Motor neuron (in vitro differentiated cells): ENCODE data around the gene PIGR. TPM values are rescaled to one million over a fixed set of nuclear protein-coding genes. Genes with fewer than 3 reads are reported as not detected.

Experiments used
- ATAC-seq, 8 experiments: fragments of 200-7000 bp; cut with Tn5 transposase; replicated peaks in 6 of 8; 2 replicates each; pipeline ENCODE4 v1.8.0; 2021; ENCODE audit warnings: mild to moderate bottlenecking in 8 of 8, moderate library complexity in 8 of 8
- H3K27ac ChIP-seq, 2 donors: fragments of 250-450 bp; sonication (Bioruptor Pico); 2 replicates each; pipeline ENCODE4 v1.9.0; 2021; ENCODE audit warnings: antibody characterized with exemption in 2 of 2, mild to moderate bottlenecking in 2 of 2, moderate library complexity in 1 of 2
- H3K4me1 ChIP-seq, 2 donors: fragments of 250-450 bp; sonication (Bioruptor Pico); replicated peaks in 1 of 2; 2 replicates each; pipeline ENCODE4 v1.6.1; 2021; ENCODE audit warnings: antibody characterized with exemption in 2 of 2, mild to moderate bottlenecking in 2 of 2, moderate library complexity in 1 of 2
- H3K4me3 ChIP-seq, 5 donors: fragments of 250-450 bp; sonication (Bioruptor Pico); 2 replicates each; pipeline ENCODE4 v1.9.0; 2021; ENCODE audit warnings: antibody characterized with exemption in 5 of 5, mild to moderate bottlenecking in 5 of 5, moderate library complexity in 4 of 5
- WGBS, 10 experiments: fragments of 450-650 bp; shearing (Covaris generic); methylation state at CpG; one replicate each; pipeline ENCODE4 v1.0.0; 2022; 5-methylcytosine and 5-hydroxymethylcytosine counted together
- in situ Hi-C, 9 experiments: fragments of 400-800 bp; cut with MboI; loops; one replicate each; pipeline ENCODE4 v1.15.0; 2021; ENCODE audit warnings: low sequenced_read_pairs in 9 of 9, low pct_unique_long_range_greater_than_20kb in 2 of 9; ENCODE audit not compliant: unreplicated experiment in 9 of 9
- total RNA-seq, 8 experiments: library from RNA; unstranded; fragments of 300-600 nt; gene quantifications; 2 replicates each; pipeline versions ENCODE4 v1.2.3 to v1.2.4, GENCODE V29; 2022

PIGR gene
- total RNA-seq, 8 experiments from 2014 or later: 0.04 to 0.47 (median 0.14) TPM; not detected in 4

DNA sequence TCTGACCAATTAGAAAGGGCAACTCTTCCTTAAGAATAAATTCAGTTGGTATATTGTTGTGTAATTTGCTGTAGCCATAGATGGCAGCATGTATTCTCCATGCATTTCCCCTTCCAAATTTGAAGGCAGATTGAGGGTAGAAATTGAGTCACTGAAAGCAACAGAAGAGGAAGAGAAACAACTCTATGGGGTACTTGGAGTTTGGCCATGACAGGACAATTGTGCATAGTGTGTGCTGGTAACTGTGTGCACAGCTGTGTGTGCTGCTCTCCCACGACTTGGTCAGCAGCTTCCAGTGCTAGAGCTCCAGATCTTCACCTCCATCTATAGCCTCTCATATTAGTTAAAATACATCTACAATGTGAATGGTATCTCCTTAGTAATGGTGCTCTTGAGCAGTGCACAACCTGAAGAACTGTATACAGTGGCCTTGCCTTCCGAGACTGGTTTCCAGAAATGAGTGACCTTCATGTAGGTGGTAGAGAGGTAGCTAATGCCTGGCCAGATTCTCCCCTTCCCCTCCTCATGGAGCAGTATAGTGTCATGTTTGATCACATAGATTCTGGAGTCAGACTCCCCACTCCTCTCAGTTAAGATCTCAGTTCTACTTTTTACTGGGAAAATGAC is 24.9 kb upstream of the PIGR start:
- ATAC-seq: no peak
- Histone ChIP-seq H3K4me1 (peaks cover 0 to 9% of the 10 kb centered on the region in 2 donors), H3K4me3 (no peak overlapping the region), H3K27ac (no peak overlapping the region)
- in situ Hi-C loops: no loop called here
- whole genome bisulfite sequencing, 10 experiments: 69 to 100% (median 79%) methylated on average over 1 to 2 of the region's 2 CpGs; no CpG with 5 or more reads in 6 of the 10 experiments

DNA sequence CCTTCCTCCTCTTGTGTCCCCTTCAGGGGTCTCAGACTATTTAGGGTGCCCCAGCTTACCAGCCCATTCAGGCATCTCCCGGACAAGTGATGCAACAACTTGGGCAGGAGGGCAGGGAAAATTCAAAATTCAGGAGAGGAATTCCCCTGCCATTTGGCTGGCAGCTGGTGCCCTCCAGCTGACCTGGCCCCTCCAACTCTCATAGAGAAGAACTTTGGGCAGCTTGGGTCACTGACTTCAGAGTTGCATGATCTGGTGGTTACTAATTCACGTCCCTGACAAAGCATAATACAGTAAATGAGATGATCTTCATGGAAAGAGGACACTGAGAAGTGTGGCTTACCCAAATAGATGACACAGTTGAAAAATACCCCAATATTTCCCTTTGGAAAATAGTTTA is 24.2 kb upstream of the PIGR start, which contains the start of gene FCAMR:
TSS of gene FCAMR (minus strand) at position 15 of the 400 bp plus-strand sequence. CDS start 335 bp downstream, outside the sequence.
- Histone ChIP-seq H3K4me3 (no peak within 1 kb of the TSS), H3K4me1 (peaks cover 0 to 9% of the 10 kb centered on the region in 2 donors), H3K27ac (no peak within 1 kb of the TSS)
- no peak for ATAC-seq
- in situ Hi-C loops: no loop called here
- WGBS, 10 experiments: 25 to 100% (median 76%) methylated on average over 1 to 2 of the region's 2 CpGs; no CpG with 5 or more reads in 5 of the 10 experiments

DNA sequence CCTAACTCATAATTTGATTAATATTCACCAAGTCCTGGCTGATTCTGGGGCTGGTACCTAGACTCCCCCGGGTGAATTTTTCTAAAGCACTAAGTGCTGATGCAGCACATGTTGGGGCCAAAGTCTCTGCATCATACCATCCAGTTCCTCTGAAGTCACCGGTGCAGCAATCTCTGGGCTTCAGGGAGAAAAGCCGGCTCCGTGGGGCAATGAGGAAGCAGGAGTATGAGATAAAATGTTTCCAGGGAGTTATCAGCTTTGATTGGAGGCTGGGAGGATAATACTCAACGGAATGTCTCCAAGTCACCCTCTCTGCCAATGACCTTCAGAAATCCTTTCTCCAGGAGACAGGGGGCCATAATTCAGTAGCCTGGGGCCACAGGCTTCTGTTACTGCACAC is 22.8 kb upstream of the PIGR start:
- no peak for ATAC-seq
- WGBS, 10 experiments: 37 to 94% (median 81%) methylated on average over 3 to 5 of the region's 5 CpGs; no CpG with 5 or more reads in 2 of the 10 experiments
- in situ Hi-C loops: no loop called here
- Histone ChIP-seq H3K4me3 (no peak overlapping the region), H3K4me1 (peaks cover 0 to 1% of the 10 kb centered on the region in 2 donors), H3K27ac (no peak overlapping the region)

DNA sequence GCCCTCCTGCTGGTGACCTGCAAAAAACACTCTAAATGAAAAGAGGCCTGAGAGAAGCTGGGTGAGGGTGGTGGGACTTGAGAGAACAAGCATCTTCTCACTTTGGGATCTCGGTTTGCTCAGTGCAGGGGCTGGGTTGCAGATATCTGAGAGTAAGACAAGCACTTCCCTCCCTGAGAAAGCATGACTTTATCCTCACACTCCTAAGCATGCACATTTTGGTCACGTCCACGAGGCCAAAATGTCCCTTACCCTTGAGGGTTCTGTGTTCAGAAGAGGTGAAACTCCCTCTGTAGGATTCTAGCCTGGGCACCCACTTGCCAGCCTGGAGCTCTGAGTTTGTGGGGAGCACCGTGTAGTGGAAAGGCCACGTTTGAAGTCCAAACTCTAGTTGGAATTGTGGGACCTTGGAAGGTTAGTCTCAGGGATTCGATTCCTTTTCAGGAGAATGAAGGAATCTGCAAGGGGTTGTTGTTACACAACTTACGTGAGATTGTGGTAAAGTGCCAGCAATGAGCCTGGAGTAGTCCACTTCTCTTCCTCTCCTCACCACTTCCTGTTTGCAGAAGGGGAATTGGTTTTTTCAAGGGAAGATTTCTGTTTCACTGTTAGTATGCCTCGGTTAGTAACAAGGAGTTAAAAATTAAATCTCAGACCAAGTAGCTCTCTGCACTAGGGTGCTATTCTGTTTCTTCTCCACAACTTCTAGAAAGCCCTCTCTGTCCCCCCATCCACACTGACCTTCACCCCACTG is 21.0 kb upstream of the PIGR start:
- 14 to 93% (median 80%) methylated on average over 1 to 8 of the region's 8 CpGs; no CpG with 5 or more reads in 2 of the 10 experiments for WGBS, 10 experiments
- in situ Hi-C loops: no loop called here
- ATAC-seq: no peak
- H3K4me1 ChIP-seq: no peaks in the 10 kb centered on the region
- no peak overlapping the region for H3K4me3 ChIP-seq
- H3K27ac ChIP-seq: no peak overlapping the region

DNA sequence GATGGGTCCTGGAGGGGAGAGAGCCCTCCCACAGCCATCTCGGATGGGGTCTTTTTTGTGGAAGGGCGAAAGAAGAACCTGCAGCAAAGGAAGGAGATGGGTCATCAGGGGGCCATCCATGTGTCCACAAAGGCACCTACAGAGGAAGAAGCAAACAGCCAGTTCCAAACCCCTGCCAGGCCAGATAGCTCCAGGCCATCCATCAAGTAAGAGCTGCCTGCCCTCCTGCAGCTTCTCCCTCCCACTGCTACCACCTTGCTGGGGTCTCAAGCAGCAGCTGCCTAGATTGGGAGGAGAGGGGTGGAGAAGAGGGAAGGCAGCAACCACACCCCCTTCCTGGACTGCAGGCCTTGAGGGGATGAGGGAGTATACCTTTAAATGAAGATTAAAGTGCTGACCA is 19.5 kb upstream of the PIGR start:
- in situ Hi-C loops: no loop called here
- no peak for ATAC-seq

DNA sequence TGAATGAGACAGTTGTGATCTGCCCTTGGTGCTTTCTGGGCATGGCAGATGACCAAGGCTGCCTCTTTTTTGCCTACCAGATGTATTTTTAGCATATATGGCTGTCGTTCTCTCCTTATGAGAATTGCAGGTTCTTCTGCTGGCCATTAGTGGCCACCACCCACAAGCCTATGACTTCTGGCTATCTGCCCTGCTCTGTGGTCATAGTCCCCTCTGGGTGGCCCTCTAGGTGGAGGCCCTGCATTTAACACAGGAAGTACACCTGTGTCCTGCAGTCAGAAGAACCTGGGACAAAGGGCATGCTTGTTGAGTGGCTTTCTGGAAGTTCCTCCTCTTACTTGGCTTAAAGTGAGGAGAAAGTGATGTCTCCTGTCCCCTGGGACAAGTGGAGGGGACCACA is 17.5 kb upstream of the PIGR start:
- ATAC-seq: peak in 1 of 8 experiments; percentile 38
- WGBS, 10 experiments: 80 to 100% (median 88%) methylated on average over 1 of the region's 1 CpG; no CpG with 5 or more reads in 7 of the 10 experiments
- Histone ChIP-seq H3K4me3 (no peak overlapping the region), H3K27ac (no peak overlapping the region), H3K4me1 (no peaks in the 10 kb centered on the region)
- in situ Hi-C loops: no loop called here

More for the DNA sequence above, 19.5 kb upstream of the PIGR start:
- H3K4me1 ChIP-seq: no peaks in the 10 kb centered on the region
- H3K27ac ChIP-seq: no peak overlapping the region
- 79 to 94% (median 80%) methylated on average over 1 to 2 of the region's 2 CpGs; no CpG with 5 or more reads in 7 of the 10 experiments for WGBS, 10 experiments
- H3K4me3 ChIP-seq: no peak overlapping the region

DNA sequence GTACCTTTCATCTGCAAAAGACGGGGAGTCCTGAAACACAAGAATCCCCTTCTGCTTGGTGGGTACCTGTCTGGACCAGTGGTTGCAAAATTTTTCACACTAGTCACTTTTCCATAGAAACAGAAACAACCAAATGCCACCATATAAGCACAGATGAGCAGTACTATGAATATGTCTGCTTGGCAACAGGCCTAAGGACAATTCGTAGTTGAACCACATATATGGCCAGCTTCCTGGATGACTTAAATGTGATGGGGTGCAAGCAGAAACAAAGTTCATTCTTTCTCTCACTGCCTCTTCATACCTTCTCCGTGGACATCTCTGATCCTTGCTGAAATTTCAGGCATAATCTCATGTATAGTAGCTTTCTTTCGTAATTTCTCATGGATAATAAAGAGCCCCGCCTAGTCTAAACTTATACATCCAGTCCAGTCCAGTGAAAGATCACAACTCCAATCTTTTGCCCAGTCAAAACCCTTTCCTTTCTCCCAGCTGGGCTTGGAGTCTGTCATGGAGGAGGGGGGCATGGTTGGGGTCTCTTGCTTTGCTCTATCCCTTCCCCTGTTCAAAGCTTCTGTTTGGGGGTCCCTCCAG is 16.9 kb upstream of the PIGR start:
- no peak for ATAC-seq
- in situ Hi-C loops: no loop called here
- no peak overlapping the region for H3K27ac ChIP-seq
- 77 to 100% (median 89%) methylated on average over 1 to 5 of the region's 5 CpGs; no CpG with 5 or more reads in 2 of the 10 experiments for WGBS, 10 experiments
- no peaks in the 10 kb centered on the region for H3K4me1 ChIP-seq
- no peak overlapping the region for H3K4me3 ChIP-seq

DNA sequence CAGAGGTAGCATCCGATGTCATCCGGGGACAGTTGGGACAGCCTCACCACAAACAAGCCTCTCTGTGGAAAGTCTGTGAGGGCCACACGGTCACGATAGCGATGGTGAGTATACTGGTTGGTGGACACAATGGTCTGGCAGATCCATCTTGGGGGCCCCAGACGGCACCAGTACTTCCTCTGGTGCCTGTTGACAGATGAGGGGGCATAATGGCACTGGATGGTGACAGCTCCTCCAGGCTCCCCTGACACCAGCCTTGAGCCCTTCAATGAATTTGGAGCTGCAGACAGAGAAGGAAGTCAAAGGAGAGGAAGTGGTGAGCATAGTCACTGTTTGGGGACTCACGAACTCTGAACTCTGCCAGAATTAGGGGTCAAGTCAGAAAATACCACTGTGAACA is 16.0 kb upstream of the PIGR start:
- peaks cover 0 to 6% of the 10 kb centered on the region in 2 donors for H3K4me1 ChIP-seq
- in situ Hi-C loops: no loop called here
- 37 to 100% (median 86%) methylated on average over 1 to 7 of the region's 7 CpGs; no CpG with 5 or more reads in 3 of the 10 experiments for WGBS, 10 experiments
- no peak overlapping the region for H3K27ac ChIP-seq
- no peak overlapping the region for H3K4me3 ChIP-seq
- no peak for ATAC-seq

DNA sequence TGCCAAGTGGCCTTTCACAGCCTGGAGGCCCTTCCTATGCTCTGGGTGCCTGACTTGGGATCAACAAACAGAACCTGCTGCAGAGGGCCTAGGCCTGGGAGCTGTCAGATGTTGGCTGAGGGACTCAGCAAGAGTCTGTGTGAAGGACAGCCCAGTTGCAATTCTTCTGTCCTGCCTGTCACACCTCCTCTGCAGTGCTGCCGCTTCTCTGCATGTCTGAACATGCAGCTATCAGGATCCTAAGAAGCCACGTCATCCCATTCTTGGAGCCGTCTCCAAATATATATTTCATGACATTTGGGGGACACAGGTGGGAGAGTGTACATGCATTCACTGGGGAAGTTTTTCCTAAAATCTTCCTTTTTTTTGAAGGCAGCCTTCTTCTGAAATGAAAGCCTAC is 15.4 kb upstream of the PIGR start:
- H3K27ac ChIP-seq: no peak overlapping the region
- ATAC-seq: no peak
- peaks cover 0 to 7% of the 10 kb centered on the region in 2 donors for H3K4me1 ChIP-seq
- in situ Hi-C loops: no loop called here
- no peak overlapping the region for H3K4me3 ChIP-seq
- 0 to 100% (median 74%) methylated on average over 1 to 3 of the region's 3 CpGs; no CpG with 5 or more reads in 1 of the 10 experiments for WGBS, 10 experiments

DNA sequence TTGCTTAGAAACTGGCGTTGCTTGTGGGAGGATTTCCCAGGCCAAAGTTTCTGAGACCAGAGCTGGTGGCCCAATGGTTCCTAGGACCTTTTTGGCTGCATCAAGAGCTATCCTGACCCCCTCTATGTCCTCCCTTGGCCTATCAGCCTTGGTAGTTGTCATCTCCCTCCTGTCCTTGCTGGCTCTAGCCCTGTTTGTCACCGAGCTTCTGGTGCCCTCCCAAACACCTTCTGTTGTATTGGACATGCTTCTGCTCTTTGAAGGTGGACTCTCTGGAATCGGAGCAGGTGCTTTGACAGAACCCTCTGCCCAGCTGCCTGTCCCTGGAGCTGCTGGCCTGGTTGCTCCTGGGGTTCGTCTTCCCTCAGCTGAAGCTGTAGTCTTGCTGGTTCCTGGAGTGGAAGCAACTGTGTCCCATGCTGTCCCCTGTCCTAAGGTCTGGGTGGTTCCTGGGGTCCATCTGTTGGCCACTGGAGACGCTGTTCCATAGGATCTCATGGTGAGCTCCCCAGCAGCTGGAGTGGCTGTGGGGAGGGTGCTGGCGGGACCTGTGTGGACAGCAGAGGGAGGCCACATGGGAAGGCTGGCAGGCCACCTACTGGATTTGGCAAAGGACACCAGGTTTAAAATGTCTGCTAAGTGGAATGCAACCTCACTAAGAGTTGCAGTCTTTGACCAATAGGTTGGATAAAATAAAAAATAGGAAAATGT is 14.6 kb upstream of the PIGR start:
- Histone ChIP-seq H3K4me1 (peaks cover 5 to 10% of the 10 kb centered on the region in 2 donors), H3K27ac (no peak overlapping the region), H3K4me3 (no peak overlapping the region)
- WGBS, 10 experiments: 10 to 92% (median 86%) methylated on average over 1 to 5 of the region's 6 CpGs; no CpG with 5 or more reads in 3 of the 10 experiments
- in situ Hi-C loops: no loop called here
- no peak for ATAC-seq

DNA sequence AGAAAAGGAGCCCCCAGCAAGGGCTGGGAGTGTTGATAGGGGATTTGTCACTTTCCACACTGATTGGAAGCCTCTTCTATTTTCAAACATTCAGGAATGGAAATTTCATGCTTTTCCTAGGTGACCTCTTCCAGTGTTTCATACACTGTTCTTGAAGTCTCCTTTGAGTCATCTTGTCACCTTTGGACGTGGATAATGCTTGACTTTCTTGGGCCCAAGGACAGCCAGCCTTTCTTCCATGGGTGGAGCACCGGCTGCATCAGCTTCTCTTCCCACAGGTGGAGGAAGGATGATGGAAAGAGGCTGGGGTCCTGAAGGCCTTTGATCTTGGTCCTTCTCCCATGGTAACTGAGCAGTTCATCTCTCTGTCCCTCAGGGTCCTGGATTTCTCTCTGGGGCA is 11.9 kb upstream of the PIGR start:
- in situ Hi-C loops: no loop called here
- 0 to 82% (median 76%) methylated on average over 1 to 2 of the region's 2 CpGs; no CpG with 5 or more reads in 5 of the 10 experiments for WGBS, 10 experiments
- no peak for ATAC-seq

DNA sequence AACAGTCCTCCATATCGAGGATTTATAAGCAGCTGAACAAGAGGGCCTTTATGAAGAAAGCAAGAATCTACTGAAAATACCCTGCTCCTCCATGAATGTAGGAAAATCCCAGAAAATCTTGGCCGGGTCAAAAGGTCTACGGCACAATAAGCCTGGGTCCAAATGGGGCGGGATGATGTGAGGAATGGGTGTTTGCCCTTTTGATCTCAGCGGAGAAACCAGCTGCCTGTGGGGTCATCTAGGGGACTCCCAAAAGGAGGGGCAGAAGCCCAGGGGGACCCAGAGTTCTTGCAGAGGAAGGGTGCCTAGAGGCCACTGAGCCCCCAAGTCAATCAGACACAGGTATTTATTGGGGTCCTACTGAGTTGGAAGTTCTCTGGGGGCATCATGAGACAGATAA is 11.4 kb upstream of the PIGR start:
- 23 to 100% (median 53%) methylated on average over 1 to 5 of the region's 5 CpGs; no CpG with 5 or more reads in 3 of the 10 experiments for WGBS, 10 experiments

More for the DNA sequence above, 11.9 kb upstream of the PIGR start:
- no peak overlapping the region for H3K4me3 ChIP-seq
- H3K27ac ChIP-seq: no peak overlapping the region
- peaks cover 11 to 13% of the 10 kb centered on the region in 2 donors for H3K4me1 ChIP-seq

More for the DNA sequence above, 11.4 kb upstream of the PIGR start:
- no peak overlapping the region for H3K4me3 ChIP-seq
- no peak overlapping the region for H3K27ac ChIP-seq
- ATAC-seq: no peak
- H3K4me1 ChIP-seq: peaks cover 11 to 13% of the 10 kb centered on the region in 2 donors
- in situ Hi-C loops: no loop called here
